Nucleus accumbens (tissue), 56 donors: ENCODE results near the gene BEGAIN.
"Not testable (repeated sequence)": the region's sequence is repeated elsewhere in the genome, so short reads cannot be mapped to it uniquely, and the experiment has no call there.

Source experiments
- DNase-seq, 56 donors: peaks; one replicate each; lab custom pipeline; 2025; lab: John Stamatoyannopoulos, UW

The BEGAIN gene

GRCh38 chr14:100529561-100530031 lies 57.6 kb downstream of the BEGAIN start:
- no peak for DNase-seq

- DNase-seq, result no peak
These were observed 58.2 kb downstream of the BEGAIN start for GRCh38 chr14:100528962-100529560.

GRCh38 chr14:100526632-100527031 lies 60.6 kb downstream of the BEGAIN start:
- DNase-seq, result no peak

- no peak for DNase-seq
These were observed 61.2 kb downstream of the BEGAIN start for GRCh38 chr14:100526057-100526456.

- no peak for DNase-seq
These were observed 61.6 kb downstream of the BEGAIN start for GRCh38 chr14:100525615-100526014.

GRCh38 chr14:100524933-100525243 lies 62.3 kb downstream of the BEGAIN start:
- DNase-seq, result peak in 3 of 56 donors; percentile 14 to 34 (median 29)

- DNase-seq, result no peak
These were observed 62.8 kb downstream of the BEGAIN start for GRCh38 chr14:100524233-100524932.

GRCh38 chr14:100523843-100524169 lies 63.4 kb downstream of the BEGAIN start:
- no peak for DNase-seq

- no peak for DNase-seq
These were observed 63.9 kb downstream of the BEGAIN start for GRCh38 chr14:100523131-100523842.

- no peak for DNase-seq
These were observed 64.6 kb downstream of the BEGAIN start for GRCh38 chr14:100522616-100523099.

GRCh38 chr14:100506053-100506452 lies 81.2 kb downstream of the BEGAIN start:
- not testable (repeated sequence) for DNase-seq

- no peak for DNase-seq
These were observed 82.7 kb downstream of the BEGAIN start for GRCh38 chr14:100504372-100505078.

- DNase-seq, result no peak
These were observed 84.0 kb downstream of the BEGAIN start for GRCh38 chr14:100503251-100503650.

- DNase-seq, result no peak
These were observed 84.5 kb downstream of the BEGAIN start for GRCh38 chr14:100502622-100503220.

GRCh38 chr14:100500128-100500527 lies 87.1 kb downstream of the BEGAIN start:
- DNase-seq, result no peak

GRCh38 chr14:100498068-100498467 lies 89.1 kb downstream of the BEGAIN start:
- DNase-seq, result no peak

GRCh38 chr14:100495917-100496316 lies 91.3 kb downstream of the BEGAIN start:
- DNase-seq, result no peak

- no peak for DNase-seq
These were observed 92.6 kb downstream of the BEGAIN start for GRCh38 chr14:100494645-100495044.

- DNase-seq, result no peak
These were observed 97.0 kb downstream of the BEGAIN start for GRCh38 chr14:100490252-100490651.

- DNase-seq, result no peak
These were observed 99.2 kb downstream of the BEGAIN start for GRCh38 chr14:100488057-100488456.

GRCh38 chr14:100487304-100487703 lies 99.9 kb downstream of the BEGAIN start:
- no peak for DNase-seq
